ENCODE data around the gene U2AF2.

The U2AF2 gene

GRCh38 chr19:55677572-55678028, 22.8 kb downstream of the U2AF2 start:
- DNase-seq: no peak

- no peak for DNase-seq
These were observed 23.4 kb downstream of the U2AF2 start for GRCh38 chr19:55678121-55678671.

- DNase-seq: no peak
These were observed 24.8 kb downstream of the U2AF2 start for GRCh38 chr19:55679343-55680257.

- no peak for DNase-seq
These were observed 25.7 kb downstream of the U2AF2 start for GRCh38 chr19:55680339-55681130.

GRCh38 chr19:55681131-55682092, 26.6 kb downstream of the U2AF2 start:
- DNase-seq: no peak

GRCh38 chr19:55683449-55684261, 28.8 kb downstream of the U2AF2 start:
- no peak for DNase-seq

- no peak for DNase-seq
These were observed 30.3 kb downstream of the U2AF2 start for GRCh38 chr19:55684946-55685681.

- no peak for DNase-seq
These were observed 30.9 kb downstream of the U2AF2 start for GRCh38 chr19:55685776-55686175.

GRCh38 chr19:55686311-55687050, 31.6 kb downstream of the U2AF2 start:
- DNase-seq: no peak

GRCh38 chr19:55687281-55688201, 32.7 kb downstream of the U2AF2 start:
- no peak for DNase-seq

- DNase-seq: no peak
These were observed 33.8 kb downstream of the U2AF2 start for GRCh38 chr19:55688422-55689218.

- no peak for DNase-seq
These were observed 34.7 kb downstream of the U2AF2 start for GRCh38 chr19:55689411-55690108.

GRCh38 chr19:55690109-55690768, 35.4 kb downstream of the U2AF2 start:
- no peak for DNase-seq

- no peak for DNase-seq
These were observed 36.1 kb downstream of the U2AF2 start for GRCh38 chr19:55690769-55691545.

- DNase-seq: no peak
These were observed 37.0 kb downstream of the U2AF2 start for GRCh38 chr19:55691561-55692481.

All from activated T-cell treated with anti-CD3 and anti-CD28 coated beads, Interleukin-2, amount 50 U/mL, for 1 hour (primary cell).